HL-60 (cell line): ENCODE measurements around the gene GRIFIN.

Experiments
- CTCF ChIP-seq: IDR thresholded peaks from one replicate; pipeline ENCODE4 v1.5.1; 2011; ENCODE audit warnings: low read length, control low read depth, inconsistent platforms; ENCODE audit not compliant: insufficient read depth
- GABPA ChIP-seq: IDR thresholded peaks from 2 replicates; pipeline ENCODE4 v1.6.1; 2012; ENCODE audit warnings: low read depth
- POLR2AphosphoS5 ChIP-seq: IDR thresholded peaks from 2 replicates; pipeline ENCODE4 v1.6.1; 2012; ENCODE audit warnings: low read depth
- REST ChIP-seq: IDR thresholded peaks from 2 replicates; pipeline ENCODE4 v1.6.1; 2012; ENCODE audit warnings: low read depth; ENCODE audit not compliant: insufficient replicate concordance
- SPI1 ChIP-seq: IDR thresholded peaks from 2 replicates; pipeline ENCODE4 v1.6.1; 2012; ENCODE audit warnings: low read depth, mild to moderate bottlenecking, borderline replicate concordance

GRCh38 chr7:2504128-2504888 is 28.1 kb upstream of the GRIFIN start:
- no peak for TF ChIP-seq CTCF
- no peak for TF ChIP-seq POLR2AphosphoS5
- no peak for TF ChIP-seq GABPA
- no peak for TF ChIP-seq REST
- TF ChIP-seq SPI1: no peak
